B cell (primary cell): ENCODE measurements around the gene IQCK. TPM values are rescaled to one million over a fixed set of nuclear protein-coding genes. Genes with fewer than 3 reads are reported as not detected.

Experiments
- ATAC-seq: fragments of 200-7000 bp; cut with Tn5 transposase; one replicate; pipeline ENCODE4 v1.10.0; 2021; ENCODE audit warnings: low read depth, mild to moderate bottlenecking, moderate number of reproducible peaks, moderate library complexity
- CTCF ChIA-PET: fragments of 350-600 bp; sonication (Branson Sonifier 250); formaldehyde crosslinking; loops from one replicate; lab custom pipeline; 2021; ENCODE audit warnings: antibody characterized with exemption, inconsistent platforms; lab: Charles Lee
- POLR2A ChIA-PET: fragments of 350-600 bp; sonication (Branson Sonifier 250); formaldehyde crosslinking; loops from one replicate; lab custom pipeline; 2021; ENCODE audit warnings: antibody characterized with exemption; lab: Charles Lee
- DNase-seq: peaks from one replicate; pipeline ENCODE4 v3.0.0; 2013
- H2AFZ ChIP-seq: 2 replicates; pipeline ENCODE4 v1.6.1; 2012; ENCODE audit warnings: mild to moderate bottlenecking, low read depth, low read length; ENCODE audit not compliant: insufficient read depth, poor library complexity, severe bottlenecking
- H3K27ac ChIP-seq, 2 donors: 1 replicate in 1 of 2; 2 replicates in 1 of 2; pipeline ENCODE4 v1.5.1; 2012 to 2013; ENCODE audit warnings: low read length in 2 of 2, mild to moderate bottlenecking in 2 of 2, moderate library complexity in 1 of 2
- H3K27me3 ChIP-seq, 4 experiments: fragments of 200-600 bp in 1 of 4; sonication (generic) in 1 of 4; replicated peaks in 1 of 4; 1 replicate in 2 of 4; 2 replicates in 2 of 4; pipeline versions ENCODE4 v1.6.1 to v1.7.0; 2013 to 2016; ENCODE audit warnings: low read length in 3 of 4, mild to moderate bottlenecking in 2 of 4, mixed read lengths in 1 of 4, moderate library complexity in 1 of 4; ENCODE audit not compliant: insufficient read depth in 4 of 4, control insufficient read depth in 3 of 4; ENCODE audit errors: control extremely low read depth in 1 of 4
- H3K36me3 ChIP-seq, 2 experiments: replicated peaks in 1 of 2; 1 replicate in 1 of 2; 2 replicates in 1 of 2; pipeline versions ENCODE4 v1.6.1 to v1.7.1; 2013; ENCODE audit warnings: low read length in 1 of 2; ENCODE audit not compliant: insufficient read depth in 2 of 2, control insufficient read depth in 1 of 2; ENCODE audit errors: control extremely low read depth in 1 of 2, extremely low read depth in 1 of 2
- H3K4me1 ChIP-seq, 2 donors: fragments of 200-600 bp in 1 of 2; sonication (generic) in 1 of 2; 1 replicate in 1 of 2; 2 replicates in 1 of 2; pipeline versions ENCODE4 v1.5.1 to v1.6.1; 2013 to 2017; ENCODE audit warnings: low read length in 2 of 2; ENCODE audit not compliant: control insufficient read depth in 2 of 2, insufficient read depth in 2 of 2
- H3K4me2 ChIP-seq: replicated peaks from 2 replicates; pipeline ENCODE3; 2012; ENCODE audit warnings: mild to moderate bottlenecking, low read depth, low read length; ENCODE audit not compliant: poor library complexity, severe bottlenecking
- H3K4me3 ChIP-seq, 5 experiments: fragments of 200-600 bp in 1 of 5; sonication (generic) in 1 of 5; 1 replicate in 3 of 5; 2 replicates in 2 of 5; pipeline versions ENCODE4 v1.5.1 to v1.7.0; 2011 to 2016; ENCODE audit warnings: low read length in 4 of 5, mild to moderate bottlenecking in 4 of 5, low read depth in 2 of 5, control low read depth in 1 of 5, moderate library complexity in 1 of 5; ENCODE audit not compliant: insufficient read depth in 1 of 5; ENCODE audit errors: control extremely low read depth in 1 of 5, extremely low read depth in 1 of 5
- H3K79me2 ChIP-seq: fragments of 200-600 bp; sonication (generic); one replicate; pipeline ENCODE4 v1.6.0; 2016; ENCODE audit warnings: low read length; ENCODE audit not compliant: control insufficient read depth, insufficient read depth
- H3K9ac ChIP-seq: fragments of 200-600 bp; sonication (generic); 2 replicates; pipeline ENCODE4 v1.6.1; 2017; ENCODE audit warnings: mild to moderate bottlenecking, low read length, moderate library complexity
- H3K9me3 ChIP-seq, 3 donors: one replicate each; pipeline versions ENCODE4 v1.6.1 to v1.7.1; 2013; ENCODE audit warnings: low read length in 2 of 3; ENCODE audit not compliant: control insufficient read depth in 2 of 3, insufficient read depth in 1 of 3; ENCODE audit errors: control extremely low read depth in 1 of 3
- H4K20me1 ChIP-seq: 2 replicates; pipeline ENCODE4 v1.6.0; 2012; ENCODE audit warnings: mild to moderate bottlenecking, low read length; ENCODE audit not compliant: insufficient read depth, control insufficient read depth, poor library complexity, severe bottlenecking
- H3K27ac Mint-ChIP-seq: one replicate; pipeline ENCODE4 v1.8.0; 2021; ENCODE audit warnings: mixed read lengths
- H3K27me3 Mint-ChIP-seq: one replicate; pipeline ENCODE4 v1.8.0; 2021; ENCODE audit warnings: mixed read lengths
- H3K4me1 Mint-ChIP-seq: one replicate; pipeline ENCODE4 v1.8.0; 2021; ENCODE audit warnings: mixed read lengths
- H3K4me3 Mint-ChIP-seq: one replicate; pipeline ENCODE4 v1.8.0; 2021; ENCODE audit warnings: mixed read lengths
- H3K9me3 Mint-ChIP-seq: one replicate; pipeline ENCODE4 v1.8.0; 2022; ENCODE audit warnings: mixed read lengths; ENCODE audit not compliant: insufficient read depth
- CTCF ChIP-seq: fragments of 200-600 bp; IDR thresholded peaks from one replicate; pipeline ENCODE4 v1.8.0; 2022; ENCODE audit warnings: antibody characterized with exemption, mild to moderate bottlenecking
- EZH2 ChIP-seq: IDR thresholded peaks from 2 replicates; pipeline ENCODE4 v1.6.1; 2012; ENCODE audit warnings: borderline replicate concordance, low read depth, mild to moderate bottlenecking, moderate library complexity, low read length; ENCODE audit not compliant: insufficient read depth, poor library complexity, severe bottlenecking
- WGBS: methylation state at CpG from one replicate; pipeline ENCODE4 v1.1.5; 2013; ENCODE audit warnings: missing lambda C conversion rate; ENCODE audit not compliant: insufficient coverage; 5-methylcytosine and 5-hydroxymethylcytosine counted together
- intact Hi-C: fragments of 100-400 bp; cut with micrococcal nuclease; formaldehyde crosslinking; loops from one replicate; pipeline ENCODE4 v1.10.0; 2022
- polyA plus RNA-seq: library from polyadenylated mRNA; depleted of rRNA; stranded (reverse); fragments of >200 nt; gene quantifications from 2 replicates; pipeline ENCODE4 v1.2.3, GENCODE V29; 2012
- total RNA-seq, 2 donors: library from RNA; stranded (reverse); fragments of 120-200 nt in 1 of 2; gene quantifications; 1 replicate in 1 of 2; 2 replicates in 1 of 2; pipeline versions ENCODE4 v1.2.3 to v1.2.4, GENCODE V29; 2013 to 2022

The IQCK gene
- total and polyA plus RNA-seq, 2 donors (not counting 1 experiment from before 2014, with no cell fraction given): 1.00 to 3.0 TPM

- 79% methylated on average over 8 of the region's 8 CpGs for WGBS
- TF ChIP-seq CTCF (no peak), EZH2 (no peak)
- intact Hi-C loops: no loop called here
- Mint-ChIP-seq H3K4me3 (no peak overlapping the region), H3K27ac (no peak overlapping the region), H3K27me3 (peaks cover 22% of the 10 kb centered on the region), H3K4me1 (no peaks in the 10 kb centered on the region), H3K9me3 (no peaks in the 10 kb centered on the region)
- ATAC-seq: no peak
- Histone ChIP-seq H2AFZ (no peak overlapping the region), H3K9ac (no peak overlapping the region), H3K27ac (no peak overlapping the region), H3K36me3 (no peaks in the 10 kb centered on the region), H3K9me3 (no peaks in the 10 kb centered on the region), H3K4me1 (no peaks in the 10 kb centered on the region), H3K27me3 (peaks cover 0 to 3% (median 0%) of the 10 kb centered on the region in 4 experiments), H3K79me2 (no peaks in the 10 kb centered on the region), H3K4me3 (no peak overlapping the region), H4K20me1 (no peaks in the 10 kb centered on the region), H3K4me2 (no peak overlapping the region)
- ChIA-PET CTCF (no interaction called here), POLR2A (interaction anchor here (0.7 kb wide), 1 partner anchor 425 kb away, joined by 3 read pairs; no protein-coding TSS in a partner anchor)
- no peak for DNase-seq
Observed at GRCh38 chr16:19874026-19874425, 156.0 kb downstream of the IQCK start.

- peaks cover 28% of the 10 kb centered on the region for H3K27me3 Mint-ChIP-seq
- no peaks in the 10 kb centered on the region for H3K4me1 ChIP-seq
- intact Hi-C loops: no loop called here
- no peaks in the 10 kb centered on the region for H3K4me1 Mint-ChIP-seq
- no peaks in the 10 kb centered on the region for H3K79me2 ChIP-seq
- no peaks in the 10 kb centered on the region for H4K20me1 ChIP-seq
- no peak overlapping the region for H3K27ac Mint-ChIP-seq
- H3K4me3 Mint-ChIP-seq: no peak overlapping the region
- H3K9ac ChIP-seq: no peak overlapping the region
- H3K4me2 ChIP-seq: no peak overlapping the region
- no peaks in the 10 kb centered on the region for H3K9me3 ChIP-seq
- no peak overlapping the region for H3K4me3 ChIP-seq
- ATAC-seq (no peak), DNase-seq (no peak)
- no peak overlapping the region for H2AFZ ChIP-seq
- POLR2A ChIA-PET: no interaction called here
- CTCF ChIA-PET: no interaction called here
- TF ChIP-seq EZH2: no peak
- no peak for TF ChIP-seq CTCF
- H3K27ac ChIP-seq: no peak overlapping the region
- peaks cover 0 to 3% (median 0%) of the 10 kb centered on the region in 4 experiments for H3K27me3 ChIP-seq
- WGBS: 60% methylated on average over 16 of the region's 18 CpGs
- H3K9me3 Mint-ChIP-seq: no peaks in the 10 kb centered on the region
- H3K36me3 ChIP-seq: no peaks in the 10 kb centered on the region
Observed at GRCh38 chr16:19874851-19875546, 156.9 kb downstream of the IQCK start.
